ENCODE results near the gene BPIFB2. TPM values are rescaled to one million over a fixed set of nuclear protein-coding genes. Genes with fewer than 3 reads are reported as not detected.

The BPIFB2 gene
- total RNA-seq, 1 donor from 2014 or later, result not detected

DNA sequence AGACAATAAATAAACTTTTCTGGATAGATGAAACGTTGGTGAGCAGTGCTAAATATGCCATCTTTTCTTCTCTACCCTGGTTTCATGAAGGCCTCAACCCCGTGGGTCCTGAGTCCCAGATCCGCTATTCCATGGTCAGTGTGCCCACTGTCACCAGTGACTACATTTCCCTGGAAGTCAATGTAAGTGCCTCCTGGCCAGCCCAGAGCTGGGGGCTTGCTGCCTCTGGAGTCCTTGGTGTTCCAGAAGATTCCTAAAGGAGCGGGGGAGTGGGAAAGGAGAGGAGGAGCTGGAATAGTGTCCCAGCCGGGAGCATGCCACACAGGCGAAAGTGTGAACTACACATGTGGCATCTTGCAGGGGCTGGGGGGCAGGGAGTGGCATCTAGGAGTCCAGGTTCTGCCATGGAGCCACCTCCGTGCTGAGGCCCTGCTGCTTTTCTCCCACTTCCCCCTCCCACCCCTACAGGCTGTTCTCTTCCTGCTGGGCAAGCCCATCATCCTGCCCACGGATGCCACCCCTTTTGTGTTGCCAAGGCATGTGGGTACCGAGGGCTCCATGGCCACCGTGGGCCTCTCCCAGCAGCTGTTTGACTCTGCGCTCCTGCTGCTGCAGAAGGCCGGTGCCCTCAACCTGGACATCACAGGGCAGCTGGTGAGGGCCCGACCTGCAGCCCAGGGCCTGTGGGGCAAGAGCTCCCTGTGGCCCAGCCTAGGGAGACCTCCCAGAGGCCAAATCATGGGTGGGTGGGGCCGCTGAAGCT lies 10.8 kb downstream of the BPIFB2 start:
- Mint-ChIP-seq H3K27me3 (ENCODE audit: insufficient read depth) (peaks cover 7% of the 10 kb centered on the region), H3K27ac (no peak overlapping the region), H3K4me1 (ENCODE audit: low read depth) (no peaks in the 10 kb centered on the region), H3K4me3 (no peak overlapping the region), H3K9me3 (no peaks in the 10 kb centered on the region), H3K36me3 (ENCODE audit: low read depth) (no peaks in the 10 kb centered on the region)
- no peak for DNase-seq (ENCODE audit: low spot score)
- intact Hi-C loops (cut with micrococcal nuclease), result no loop called here

DNA sequence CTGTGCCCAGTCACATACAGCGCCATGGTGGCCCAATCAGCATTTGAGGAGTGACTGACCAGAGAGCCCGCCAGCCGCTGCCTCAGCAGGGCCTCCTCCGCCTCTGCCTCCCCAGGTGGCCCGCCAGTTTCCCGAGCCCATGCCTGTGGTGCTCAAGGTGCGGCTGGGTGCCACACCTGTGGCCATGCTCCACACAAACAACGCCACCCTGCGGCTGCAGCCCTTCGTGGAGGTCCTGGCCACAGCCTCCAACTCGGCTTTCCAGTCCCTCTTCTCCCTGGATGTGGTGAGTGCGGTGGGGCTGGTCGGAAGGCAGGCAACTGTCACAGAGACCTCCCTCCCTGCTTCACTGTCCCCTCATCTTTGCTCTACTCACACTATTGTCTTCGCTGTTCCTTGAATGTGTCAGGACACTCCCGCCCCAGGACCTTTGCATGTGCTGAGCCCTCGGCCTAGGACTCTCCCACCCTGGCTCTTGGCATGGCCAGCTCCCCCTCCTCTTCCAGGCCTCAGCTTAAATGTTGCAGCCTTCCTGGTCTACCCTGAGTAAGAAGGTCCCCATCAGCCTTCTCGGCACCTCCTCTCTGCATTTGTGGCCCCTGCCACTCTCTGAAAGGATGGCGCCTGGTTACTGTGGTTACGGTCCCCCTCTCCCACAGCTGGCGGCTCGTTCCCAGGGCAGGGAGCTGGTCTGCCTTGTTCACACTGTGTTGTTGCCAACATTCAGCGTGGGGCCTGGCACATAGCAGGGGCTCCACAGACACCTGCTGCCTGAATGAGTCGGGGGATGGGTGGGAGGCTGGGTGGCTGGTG lies 12.2 kb downstream of the BPIFB2 start:
- Mint-ChIP-seq H3K4me1 (ENCODE audit: low read depth) (no peaks in the 10 kb centered on the region), H3K27ac (no peak overlapping the region), H3K9me3 (no peaks in the 10 kb centered on the region), H3K27me3 (ENCODE audit: insufficient read depth) (peaks cover 5% of the 10 kb centered on the region), H3K36me3 (ENCODE audit: low read depth) (no peaks in the 10 kb centered on the region), H3K4me3 (no peak overlapping the region)
- intact Hi-C loops (cut with micrococcal nuclease), result no loop called here
- DNase-seq (ENCODE audit: low spot score), result no peak

DNA sequence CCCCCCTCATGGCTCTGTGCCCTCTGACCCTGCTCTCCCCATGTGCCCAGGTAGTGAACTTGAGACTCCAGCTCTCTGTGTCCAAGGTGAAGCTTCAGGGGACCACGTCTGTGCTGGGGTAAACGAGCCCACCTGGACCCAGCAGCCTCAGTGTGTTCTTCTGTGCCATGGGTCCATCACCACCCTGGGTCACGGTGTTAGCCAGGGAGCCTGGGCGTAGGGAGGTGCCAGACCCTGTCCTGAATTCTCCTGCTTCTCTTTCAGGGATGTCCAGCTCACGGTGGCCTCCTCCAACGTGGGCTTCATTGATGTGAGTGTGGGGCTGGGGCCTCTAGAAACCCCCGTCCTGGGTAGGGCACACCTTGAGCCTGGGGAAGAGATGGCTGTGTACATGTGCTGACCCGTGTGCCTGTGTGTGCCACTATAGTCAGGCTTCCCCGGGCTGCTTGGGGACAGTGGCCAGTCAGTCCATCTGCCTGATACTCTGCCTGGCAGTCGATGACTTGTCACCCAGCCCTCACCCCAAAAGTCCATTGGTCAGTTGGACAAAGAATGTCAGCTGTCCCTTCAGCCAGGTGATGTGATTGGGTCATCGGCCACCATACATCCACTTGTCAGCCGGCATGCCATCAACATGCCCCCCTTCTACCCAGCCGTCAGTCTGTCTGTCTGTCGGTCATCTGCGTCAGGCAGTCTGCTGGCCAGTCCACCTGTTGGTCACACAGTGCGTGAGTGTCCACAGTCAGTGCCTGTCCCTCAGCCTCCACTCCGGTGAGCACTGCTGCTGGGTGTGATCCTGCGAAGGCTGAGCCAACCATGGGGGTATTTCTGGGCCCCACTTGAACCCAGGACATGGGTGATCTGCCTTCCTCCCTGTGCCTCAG lies 13.0 kb downstream of the BPIFB2 start:
- Mint-ChIP-seq H3K27ac (no peak overlapping the region), H3K9me3 (no peaks in the 10 kb centered on the region), H3K4me1 (ENCODE audit: low read depth) (no peaks in the 10 kb centered on the region), H3K4me3 (no peak overlapping the region), H3K27me3 (ENCODE audit: insufficient read depth) (peaks cover 4% of the 10 kb centered on the region), H3K36me3 (ENCODE audit: low read depth) (no peaks in the 10 kb centered on the region)
- intact Hi-C loops (cut with micrococcal nuclease), result no loop called here
- no peak for DNase-seq (ENCODE audit: low spot score)

DNA sequence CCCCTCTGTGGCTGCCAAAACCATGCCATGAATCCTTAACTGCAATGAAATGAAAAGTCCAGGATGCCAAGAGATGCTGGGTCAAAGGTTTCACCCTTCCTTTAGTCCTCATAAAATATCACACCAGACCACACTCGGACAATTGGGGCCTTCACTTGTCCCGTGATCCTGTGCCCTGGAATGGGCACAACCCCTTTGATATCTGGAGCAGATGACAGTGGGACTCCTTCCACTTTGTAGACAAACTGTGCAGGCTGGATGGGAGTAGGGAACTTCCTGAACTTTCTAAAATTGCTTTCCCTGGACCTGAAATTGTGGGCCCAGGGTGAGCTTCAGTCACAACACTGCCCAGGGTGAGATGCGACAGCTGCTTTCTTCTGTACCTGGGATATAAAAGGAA lies 14.4 kb downstream of the BPIFB2 start:
- peaks cover 3% of the 10 kb centered on the region for H3K27me3 Mint-ChIP-seq (ENCODE audit: insufficient read depth)
- no peaks in the 10 kb centered on the region for H3K4me1 Mint-ChIP-seq (ENCODE audit: low read depth)
- intact Hi-C loops (cut with micrococcal nuclease), result no loop called here
- DNase-seq (ENCODE audit: low spot score), result no peak
- no peak overlapping the region for H3K27ac Mint-ChIP-seq
- H3K9me3 Mint-ChIP-seq, result no peaks in the 10 kb centered on the region
- no peaks in the 10 kb centered on the region for H3K36me3 Mint-ChIP-seq (ENCODE audit: low read depth)
- no peak overlapping the region for H3K4me3 Mint-ChIP-seq

DNA sequence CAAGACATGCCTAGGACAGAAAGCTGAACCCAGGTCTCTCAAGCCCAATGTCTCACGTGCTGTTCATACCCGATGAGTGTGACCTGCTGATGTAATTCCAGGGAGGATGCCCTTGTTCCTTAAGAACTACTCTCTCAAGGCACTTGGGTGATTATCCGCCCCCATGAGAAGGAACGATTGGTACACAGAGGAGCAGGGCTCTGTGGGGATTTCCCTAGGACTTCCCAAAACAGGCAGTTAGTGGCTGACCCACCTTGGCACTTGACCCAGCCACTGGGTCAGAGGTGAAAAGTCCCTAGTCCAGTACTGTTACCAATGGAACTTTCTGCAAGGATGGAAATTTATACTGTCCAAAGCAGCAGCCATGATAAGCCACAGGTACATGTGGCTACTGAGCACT lies 14.8 kb downstream of the BPIFB2 start:
- Mint-ChIP-seq H3K9me3 (no peaks in the 10 kb centered on the region), H3K4me3 (no peak overlapping the region), H3K4me1 (ENCODE audit: low read depth) (no peaks in the 10 kb centered on the region), H3K36me3 (ENCODE audit: low read depth) (no peaks in the 10 kb centered on the region), H3K27ac (no peak overlapping the region), H3K27me3 (ENCODE audit: insufficient read depth) (peaks cover 3% of the 10 kb centered on the region)
- intact Hi-C loops (cut with micrococcal nuclease), result no loop called here
- DNase-seq (ENCODE audit: low spot score), result no peak

DNA sequence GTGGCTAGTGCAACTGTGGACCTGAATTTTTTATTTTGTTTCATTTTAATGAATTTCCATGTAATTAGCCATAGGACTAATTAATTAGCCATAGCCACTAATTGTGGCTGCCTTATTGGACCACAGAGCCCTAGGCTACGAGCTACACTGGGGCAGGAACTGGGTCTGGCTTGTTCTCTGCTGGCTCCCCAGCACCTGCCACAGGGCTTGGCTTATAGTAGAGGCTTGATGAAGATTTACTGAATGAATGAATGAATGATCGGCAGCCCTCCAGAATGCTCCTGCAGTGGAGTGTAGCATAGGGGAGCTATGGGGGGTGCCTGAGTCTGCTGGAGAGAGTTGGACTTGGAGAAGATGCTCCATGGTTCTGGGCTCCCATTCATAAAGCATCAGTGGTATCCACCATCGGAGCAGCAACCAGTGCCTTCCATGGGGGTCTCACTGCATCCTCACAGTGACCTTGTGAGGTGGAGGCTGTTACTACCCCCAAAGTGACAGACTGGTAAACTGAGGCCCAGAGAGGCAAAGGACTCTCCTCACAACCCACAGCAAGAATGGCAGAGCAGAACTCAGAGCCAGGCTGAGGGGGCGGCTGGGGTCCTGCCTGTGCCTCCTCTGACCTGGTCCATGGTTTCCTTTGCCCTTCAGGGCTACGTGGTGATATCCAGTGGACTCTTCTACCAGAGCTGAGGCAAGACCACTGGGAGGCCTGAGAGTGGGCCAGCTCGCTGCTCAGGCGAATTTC lies 15.4 kb downstream of the BPIFB2 start:
- Mint-ChIP-seq H3K4me3 (no peak overlapping the region), H3K4me1 (ENCODE audit: low read depth) (no peaks in the 10 kb centered on the region), H3K36me3 (ENCODE audit: low read depth) (no peaks in the 10 kb centered on the region), H3K27ac (no peak overlapping the region), H3K9me3 (no peaks in the 10 kb centered on the region), H3K27me3 (ENCODE audit: insufficient read depth) (no peaks in the 10 kb centered on the region)
- no peak for DNase-seq (ENCODE audit: low spot score)
- intact Hi-C loops (cut with micrococcal nuclease), result no loop called here

DNA sequence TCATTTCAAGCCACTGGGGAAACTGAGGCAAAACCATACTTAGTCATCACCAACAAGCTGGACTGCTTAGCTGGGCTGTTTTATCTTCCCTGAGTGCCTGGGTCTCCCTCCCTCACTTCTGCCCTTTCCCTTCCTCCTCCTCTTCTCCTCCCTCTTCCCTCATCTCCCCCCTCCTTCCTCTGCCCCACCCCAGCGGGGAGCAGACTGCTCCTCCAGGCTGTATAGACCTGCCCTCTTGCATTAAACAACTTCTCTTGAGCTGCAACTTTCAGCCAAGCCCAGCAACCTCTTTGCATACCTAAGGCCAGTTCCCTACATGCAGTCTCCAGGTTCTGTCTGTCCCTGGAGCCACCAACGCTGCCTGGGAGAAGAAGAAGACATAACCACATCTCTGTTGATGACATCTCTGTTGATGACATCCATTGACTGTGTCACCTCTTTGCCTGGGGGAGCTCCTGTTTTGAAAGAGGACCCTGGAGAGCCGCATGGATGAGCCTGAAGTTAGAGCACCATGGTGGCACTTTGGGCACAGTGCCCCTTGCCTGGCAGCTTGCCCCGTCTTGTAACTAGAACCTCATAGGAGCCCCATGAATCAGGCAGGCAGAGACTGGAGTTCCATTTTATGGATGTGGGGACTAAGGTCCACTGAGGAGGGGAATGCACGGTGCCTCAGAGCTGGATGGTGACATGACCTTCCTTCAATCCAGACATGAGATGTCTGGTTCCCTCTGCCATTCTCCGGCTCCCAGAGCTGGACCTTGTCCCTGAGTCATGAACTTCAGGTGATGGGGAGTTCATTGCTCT lies 16.1 kb downstream of the BPIFB2 start:
- H3K27ac Mint-ChIP-seq, result no peak overlapping the region
- H3K4me1 Mint-ChIP-seq (ENCODE audit: low read depth), result no peaks in the 10 kb centered on the region
- intact Hi-C loops (cut with micrococcal nuclease), result no loop called here
- no peak overlapping the region for H3K4me3 Mint-ChIP-seq
- no peak for DNase-seq (ENCODE audit: low spot score)
- H3K27me3 Mint-ChIP-seq (ENCODE audit: insufficient read depth), result no peaks in the 10 kb centered on the region
- H3K9me3 Mint-ChIP-seq, result no peaks in the 10 kb centered on the region
- H3K36me3 Mint-ChIP-seq (ENCODE audit: low read depth), result no peaks in the 10 kb centered on the region

DNA sequence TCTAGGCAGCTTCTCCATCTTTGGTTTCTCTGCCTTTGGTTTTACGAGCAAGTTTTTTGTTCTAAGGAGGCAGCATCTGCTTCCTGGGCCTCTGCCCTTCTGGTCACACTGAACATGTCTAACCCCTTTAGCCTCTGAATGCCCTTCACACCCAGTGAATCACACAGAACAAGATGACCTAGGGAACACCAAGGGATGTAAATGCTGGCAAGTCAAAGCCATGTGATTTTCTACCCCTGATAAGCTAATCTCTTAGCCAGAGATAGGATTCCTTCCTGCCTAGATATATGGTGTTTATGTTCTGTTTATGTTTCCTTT lies 16.7 kb downstream of the BPIFB2 start:
- Mint-ChIP-seq H3K27me3 (ENCODE audit: insufficient read depth) (no peaks in the 10 kb centered on the region), H3K4me3 (no peak overlapping the region), H3K4me1 (ENCODE audit: low read depth) (no peaks in the 10 kb centered on the region), H3K9me3 (no peaks in the 10 kb centered on the region), H3K36me3 (ENCODE audit: low read depth) (no peaks in the 10 kb centered on the region), H3K27ac (no peak overlapping the region)
- intact Hi-C loops (cut with micrococcal nuclease), result no loop called here
- DNase-seq (ENCODE audit: low spot score), result no peak

DNA sequence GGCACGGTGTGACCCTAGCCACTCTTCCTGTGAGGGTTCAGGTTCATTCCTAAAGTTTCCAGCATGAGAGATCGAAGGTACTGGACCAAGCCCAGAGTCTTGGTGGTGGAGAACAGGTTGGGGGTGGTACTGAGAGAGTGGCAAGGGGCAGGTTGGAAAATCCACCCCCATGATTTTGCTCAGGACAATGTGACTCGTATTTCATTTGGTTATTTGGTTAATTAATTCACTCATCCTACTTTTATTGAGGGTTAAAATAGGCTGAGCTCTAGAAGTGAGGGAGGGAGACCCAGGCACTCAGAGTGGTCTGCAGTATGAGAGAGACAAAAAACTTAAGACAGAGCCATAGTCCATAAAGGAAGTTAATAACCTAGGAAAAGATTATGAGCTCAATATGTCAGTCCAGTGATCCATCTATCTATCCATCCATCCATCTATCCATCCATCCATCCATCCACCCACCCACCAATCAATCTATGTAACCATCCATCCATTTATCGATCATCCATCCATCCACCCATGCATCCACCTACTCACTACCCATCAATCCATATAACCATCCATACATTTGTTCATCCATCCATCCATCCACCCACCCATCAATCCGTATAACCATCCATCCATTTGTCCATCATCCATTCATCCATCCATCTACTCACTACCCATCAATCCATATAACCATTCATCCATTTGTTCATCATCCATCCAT lies 17.3 kb downstream of the BPIFB2 start:
- H3K4me1 Mint-ChIP-seq (ENCODE audit: low read depth), result no peaks in the 10 kb centered on the region
- DNase-seq (ENCODE audit: low spot score), result no peak
- no peaks in the 10 kb centered on the region for H3K27me3 Mint-ChIP-seq (ENCODE audit: insufficient read depth)
- H3K4me3 Mint-ChIP-seq, result no peak overlapping the region
- no peaks in the 10 kb centered on the region for H3K9me3 Mint-ChIP-seq
- H3K27ac Mint-ChIP-seq, result no peak overlapping the region
- H3K36me3 Mint-ChIP-seq (ENCODE audit: low read depth), result no peaks in the 10 kb centered on the region
- intact Hi-C loops (cut with micrococcal nuclease), result no loop called here

DNA sequence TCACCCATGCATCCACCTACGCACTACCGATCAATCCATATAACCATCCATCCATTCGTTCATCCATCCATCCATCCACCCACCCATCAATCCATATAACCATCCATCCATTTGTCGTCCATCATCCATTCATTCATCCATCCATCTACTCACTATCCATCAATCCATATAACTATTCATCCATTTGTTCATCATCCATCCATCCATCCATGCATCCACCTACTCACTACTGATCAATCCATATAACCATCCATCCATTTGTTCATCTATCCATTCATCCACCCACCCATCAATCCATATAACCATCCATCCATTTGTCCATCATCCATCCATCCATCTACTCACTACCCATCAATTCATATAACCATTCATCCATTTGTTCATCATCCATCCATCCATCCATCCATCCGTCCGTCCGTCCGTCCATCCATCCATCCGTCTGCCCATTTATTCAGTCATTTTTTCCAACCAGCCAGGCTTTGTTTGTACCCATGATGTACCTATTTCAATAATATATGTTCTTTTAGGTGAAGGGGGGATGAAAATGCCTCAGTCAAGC lies 17.9 kb downstream of the BPIFB2 start:
- Mint-ChIP-seq H3K4me3 (no peak overlapping the region), H3K27ac (no peak overlapping the region), H3K27me3 (ENCODE audit: insufficient read depth) (no peaks in the 10 kb centered on the region), H3K9me3 (no peaks in the 10 kb centered on the region), H3K4me1 (ENCODE audit: low read depth) (no peaks in the 10 kb centered on the region), H3K36me3 (ENCODE audit: low read depth) (no peaks in the 10 kb centered on the region)
- intact Hi-C loops (cut with micrococcal nuclease), result no loop called here
- no peak for DNase-seq (ENCODE audit: low spot score)

DNA sequence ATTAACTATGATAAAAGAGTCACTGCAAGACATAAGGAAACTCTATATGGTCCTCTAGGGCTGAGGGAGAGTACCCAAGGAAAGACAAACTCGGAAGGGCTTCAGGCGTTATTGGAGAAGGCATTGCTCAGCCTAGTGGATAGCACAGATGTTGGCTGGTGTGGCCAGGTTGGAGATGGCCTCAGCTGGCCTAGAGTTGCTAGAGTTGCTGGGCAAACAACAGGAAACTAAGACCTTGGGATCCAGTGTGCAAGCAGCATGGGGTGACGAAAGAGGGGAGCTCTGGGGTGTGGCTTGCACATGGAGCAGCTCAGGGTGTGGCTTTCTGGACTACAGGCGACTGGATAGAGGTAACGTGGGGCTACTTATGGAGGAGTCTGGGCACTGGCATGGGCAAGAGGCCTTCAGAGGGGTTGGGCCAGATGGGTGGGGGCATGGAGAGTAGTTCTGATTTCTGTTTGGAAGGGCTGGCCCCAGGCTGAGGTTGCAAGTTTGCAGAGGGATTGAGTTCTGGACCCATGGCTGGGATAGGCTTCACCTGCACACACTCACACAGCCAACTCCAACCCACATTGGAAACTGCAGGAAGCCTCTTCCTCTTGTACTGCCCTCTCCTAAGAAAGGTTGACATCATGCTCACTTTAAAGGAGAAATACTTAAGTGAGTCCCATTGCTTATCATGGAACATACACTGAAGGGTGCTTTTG lies 18.7 kb downstream of the BPIFB2 start:
- H3K4me1 Mint-ChIP-seq (ENCODE audit: low read depth), result no peaks in the 10 kb centered on the region
- H3K4me3 Mint-ChIP-seq, result no peak overlapping the region
- H3K9me3 Mint-ChIP-seq, result no peaks in the 10 kb centered on the region
- DNase-seq (ENCODE audit: low spot score), result no peak
- H3K27me3 Mint-ChIP-seq (ENCODE audit: insufficient read depth), result no peaks in the 10 kb centered on the region
- H3K36me3 Mint-ChIP-seq (ENCODE audit: low read depth), result no peaks in the 10 kb centered on the region
- intact Hi-C loops (cut with micrococcal nuclease), result no loop called here
- no peak overlapping the region for H3K27ac Mint-ChIP-seq
